ENCODE measurements around the gene KRI1.
A peak's percentile ranks its signal among the peaks of the same experiment; 100 is the strongest.
"Not testable (repeated sequence)": the region's sequence is repeated elsewhere in the genome, so short reads cannot be mapped to it uniquely, and the experiment has no call there.

The KRI1 gene

GRCh38 chr19:10550336-10550735, 15.5 kb downstream of the KRI1 start:
- no peak for DNase-seq (ENCODE audit: low read depth)

GRCh38 chr19:10549733-10550132, 16.1 kb downstream of the KRI1 start:
- DNase-seq (ENCODE audit: low read depth) = no peak

- DNase-seq (ENCODE audit: low read depth) = no peak
These were observed 17.0 kb downstream of the KRI1 start for GRCh38 chr19:10548746-10549276.

GRCh38 chr19:10546817-10547216, 19.0 kb downstream of the KRI1 start:
- DNase-seq (ENCODE audit: low read depth) = no peak

GRCh38 chr19:10544753-10545251, 21.0 kb downstream of the KRI1 start:
- no peak for DNase-seq (ENCODE audit: low read depth)

GRCh38 chr19:10544242-10544752, 21.5 kb downstream of the KRI1 start:
- DNase-seq (ENCODE audit: low read depth) = no peak

- DNase-seq (ENCODE audit: low read depth) = peak; percentile 74
These were observed 22.2 kb downstream of the KRI1 start, which contains the start of gene ATG4D for GRCh38 chr19:10543420-10544241. Gene ATG4D, plus strand, starts transcription at chr19:10543904. Its CDS starts 187 bp downstream, at chr19:10544091.

- no peak for DNase-seq (ENCODE audit: low read depth)
These were observed 22.8 kb downstream of the KRI1 start for GRCh38 chr19:10543059-10543419.

- not testable (repeated sequence) for DNase-seq (ENCODE audit: low read depth)
These were observed 26.8 kb downstream of the KRI1 start for GRCh38 chr19:10539016-10539415.

GRCh38 chr19:10538204-10538983, 27.4 kb downstream of the KRI1 start:
- DNase-seq (ENCODE audit: low read depth) = no peak

- no peak for DNase-seq (ENCODE audit: low read depth)
These were observed 28.1 kb downstream of the KRI1 start for GRCh38 chr19:10537668-10538067.

GRCh38 chr19:10535613-10536012, 30.2 kb downstream of the KRI1 start:
- DNase-seq (ENCODE audit: low read depth) = no peak

- no peak for DNase-seq (ENCODE audit: low read depth)
These were observed 32.0 kb downstream of the KRI1 start for GRCh38 chr19:10533646-10534386.

- DNase-seq (ENCODE audit: low read depth) = no peak
These were observed 33.4 kb downstream of the KRI1 start for GRCh38 chr19:10532457-10532856.

GRCh38 chr19:10526887-10527286, 38.9 kb downstream of the KRI1 start:
- not testable (repeated sequence) for DNase-seq (ENCODE audit: low read depth)

GRCh38 chr19:10525636-10526035, 40.2 kb downstream of the KRI1 start:
- no peak for DNase-seq (ENCODE audit: low read depth)

GRCh38 chr19:10523135-10523636, 42.6 kb downstream of the KRI1 start:
- no peak for DNase-seq (ENCODE audit: low read depth)

GRCh38 chr19:10521461-10522171, 44.2 kb downstream of the KRI1 start:
- DNase-seq (ENCODE audit: low read depth) = no peak

GRCh38 chr19:10520652-10521318, 45.0 kb downstream of the KRI1 start:
- DNase-seq (ENCODE audit: low read depth) = no peak

- DNase-seq (ENCODE audit: low read depth) = no peak
These were observed 46.4 kb downstream of the KRI1 start for GRCh38 chr19:10519421-10519820.
